Measurements from ENCODE around the gene BHMT2.

BHMT2 gene

DNA sequence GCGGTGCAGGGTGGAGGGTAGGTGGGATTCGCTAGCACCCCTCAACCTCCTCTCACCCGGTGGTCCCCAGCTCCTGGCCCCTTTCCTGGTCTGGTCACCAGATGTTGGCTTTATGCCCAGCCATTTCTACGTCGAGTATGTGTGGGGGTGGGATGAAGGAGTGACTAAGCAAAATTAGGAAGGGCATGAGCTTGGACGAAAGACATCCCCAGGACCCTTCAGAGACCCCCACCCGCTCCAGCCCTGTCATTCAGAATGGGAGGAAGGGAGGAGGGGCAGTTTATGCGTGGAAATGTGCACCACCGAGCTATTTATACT, 742 bp downstream of the BHMT2 start:
- no peak for DNase-seq

- DNase-seq: no peak
Observed at GRCh38 chr5:79074641-79075040, 5.1 kb downstream of the BHMT2 start.

- DNase-seq: no peak
Observed at GRCh38 chr5:79075646-79076426, 6.3 kb downstream of the BHMT2 start.

DNA sequence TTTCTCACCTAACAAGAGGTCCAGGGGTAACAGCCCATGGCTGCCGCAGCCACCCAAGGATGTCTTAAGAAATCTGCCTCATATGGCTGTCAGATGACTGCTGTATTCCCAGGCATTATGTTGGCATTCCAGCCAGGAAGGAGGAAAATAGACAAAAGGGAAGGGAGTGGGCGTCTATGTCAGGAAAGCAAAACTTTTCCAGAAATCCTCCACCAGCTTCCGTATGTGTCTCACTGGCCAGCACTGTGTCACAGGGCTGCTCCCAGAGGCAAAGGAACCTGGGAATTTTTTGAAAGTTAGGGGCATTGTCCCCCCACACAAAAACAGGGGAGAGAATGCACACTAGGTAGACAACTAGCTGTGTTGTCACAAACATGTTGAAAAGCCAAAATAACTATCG, 7.3 kb downstream of the BHMT2 start:
- DNase-seq: no peak

DNA sequence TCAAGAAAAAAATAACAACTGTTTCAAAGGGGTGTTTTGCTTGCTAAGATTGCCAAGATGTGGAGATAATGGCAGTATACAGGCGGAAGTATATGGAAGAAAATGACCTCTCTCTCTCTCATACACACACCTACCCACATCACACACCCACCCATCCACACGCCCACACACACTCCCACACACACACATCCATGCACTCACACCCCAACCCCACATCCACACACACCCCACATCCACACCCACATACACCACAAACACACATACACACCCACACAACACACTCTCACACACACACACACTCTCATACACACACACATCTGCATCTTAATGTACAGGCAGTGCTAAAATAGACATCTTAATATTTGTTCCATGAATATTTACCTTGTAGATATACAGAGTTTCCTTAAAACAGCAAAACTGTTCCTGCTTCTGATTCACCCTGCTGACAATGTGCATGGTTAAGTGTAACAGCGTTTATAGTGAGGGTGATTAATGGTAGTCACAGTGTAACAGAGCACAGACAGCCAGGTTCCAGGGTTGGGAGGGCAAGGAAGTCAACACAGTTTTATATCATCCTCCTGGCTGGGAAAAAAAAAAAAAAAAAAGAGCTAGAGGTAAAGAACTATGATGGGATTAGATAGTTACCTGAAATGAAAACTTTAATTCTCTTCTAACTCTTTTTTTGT, 8.3 kb downstream of the BHMT2 start:
- DNase-seq: no peak

- DNase-seq: no peak
Observed at GRCh38 chr5:79080804-79081203, 11.2 kb downstream of the BHMT2 start.

GRCh38 chr5:79081779-79082178, 12.2 kb downstream of the BHMT2 start:
- DNase-seq: no peak

- no peak for DNase-seq
Observed at GRCh38 chr5:79086116-79086515, 16.5 kb downstream of the BHMT2 start.

DNA sequence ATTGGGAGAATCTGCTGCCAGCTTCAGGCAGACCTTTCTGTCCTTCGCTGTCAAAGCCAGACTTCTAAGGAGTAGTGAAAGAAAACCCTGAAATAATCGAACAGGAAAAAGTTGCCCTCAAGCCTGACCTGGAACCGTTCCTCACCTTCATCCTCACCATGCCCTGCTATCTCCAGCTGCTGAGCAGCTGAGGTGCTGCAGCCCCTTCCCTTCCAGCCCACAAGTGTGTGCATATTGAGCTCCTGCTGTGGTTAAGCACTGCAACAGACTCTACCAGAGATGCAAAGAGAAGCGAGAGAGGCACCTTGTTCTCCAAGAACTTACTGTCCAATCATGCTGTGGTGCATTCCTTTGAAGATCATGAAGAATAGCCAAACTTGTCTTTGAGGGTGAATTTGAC, 18.9 kb downstream of the BHMT2 start:
- DNase-seq: no peak

GRCh38 chr5:79091064-79091463, 21.5 kb downstream of the BHMT2 start:
- no peak for DNase-seq

DNA sequence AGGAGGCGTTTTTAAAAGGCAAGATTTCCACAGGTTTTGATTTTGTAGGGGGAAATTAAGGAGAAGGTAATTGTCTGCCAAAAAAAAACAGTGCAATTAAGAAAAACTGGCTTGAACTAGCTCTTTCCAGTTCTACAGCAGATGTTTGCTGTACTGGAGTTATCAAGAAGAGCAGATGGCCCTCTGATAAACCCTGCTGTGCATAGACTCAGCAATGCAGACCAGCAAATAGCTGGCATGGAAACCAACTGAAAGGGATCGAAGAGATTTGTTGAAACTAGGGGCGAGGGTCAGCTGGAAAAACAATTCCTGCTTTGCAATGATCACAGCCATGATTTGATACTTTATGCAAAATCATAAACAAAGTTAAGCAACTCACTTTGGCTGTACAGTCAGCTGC, 24.2 kb downstream of the BHMT2 start:
- no peak for DNase-seq

DNA sequence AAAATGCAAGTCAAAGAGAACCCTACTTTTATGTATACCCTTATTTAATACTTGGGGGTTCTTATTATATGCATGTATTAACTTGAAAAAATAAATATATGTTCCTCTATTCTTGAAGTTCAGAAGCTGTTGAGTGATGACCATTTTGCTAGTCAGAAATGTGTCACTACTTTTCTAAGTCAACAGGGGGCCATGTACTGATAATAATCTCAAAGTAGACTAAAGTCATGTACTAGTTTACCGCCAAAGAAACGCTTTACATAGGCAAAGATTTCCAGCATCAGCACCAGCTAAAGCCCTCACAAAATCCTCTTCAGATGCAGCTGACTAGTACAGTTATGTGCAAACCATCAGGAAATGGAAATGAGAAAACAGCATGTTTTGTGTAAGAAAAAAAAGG, 36.3 kb downstream of the BHMT2 start:
- DNase-seq: no peak

DNA sequence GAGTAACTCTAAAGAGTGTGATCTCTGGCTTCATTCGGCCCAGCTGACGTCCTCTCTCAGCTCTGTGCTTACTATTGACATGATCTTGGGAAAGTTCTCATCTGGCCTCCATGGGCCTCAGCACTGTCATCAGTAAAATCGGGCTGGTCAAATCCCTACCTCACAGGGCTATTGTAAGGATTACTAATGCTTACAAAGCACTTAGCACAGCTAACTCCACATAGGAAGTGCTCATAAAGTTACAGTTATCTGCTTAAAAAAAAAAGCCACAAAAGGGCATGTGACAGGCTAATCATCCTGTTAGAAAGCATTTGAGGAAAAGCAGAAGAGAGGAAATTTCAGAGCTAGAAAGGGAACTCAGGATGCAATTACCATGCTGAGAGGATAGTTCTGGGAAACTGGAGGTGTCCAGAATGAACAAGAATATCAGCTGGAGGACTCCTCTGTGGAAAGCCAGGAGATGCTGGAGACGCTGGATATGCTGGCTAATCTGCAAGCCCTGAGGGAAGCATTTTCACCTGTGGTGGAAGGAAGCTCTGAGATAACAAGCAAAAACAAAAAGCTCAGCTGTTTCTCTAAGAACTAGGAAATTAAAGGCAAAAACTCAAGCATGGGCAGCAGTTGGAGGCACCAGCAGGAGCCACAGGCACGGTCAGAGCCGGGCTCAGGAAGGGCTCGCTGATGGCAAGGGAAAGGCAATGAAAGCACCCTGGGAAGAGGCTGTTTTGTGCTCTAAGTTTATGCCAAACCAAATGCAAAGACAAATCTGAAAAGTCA, 37.6 kb downstream of the BHMT2 start:
- no peak for DNase-seq

GRCh38 chr5:79108086-79108485, 38.5 kb downstream of the BHMT2 start:
- no peak for DNase-seq

DNA sequence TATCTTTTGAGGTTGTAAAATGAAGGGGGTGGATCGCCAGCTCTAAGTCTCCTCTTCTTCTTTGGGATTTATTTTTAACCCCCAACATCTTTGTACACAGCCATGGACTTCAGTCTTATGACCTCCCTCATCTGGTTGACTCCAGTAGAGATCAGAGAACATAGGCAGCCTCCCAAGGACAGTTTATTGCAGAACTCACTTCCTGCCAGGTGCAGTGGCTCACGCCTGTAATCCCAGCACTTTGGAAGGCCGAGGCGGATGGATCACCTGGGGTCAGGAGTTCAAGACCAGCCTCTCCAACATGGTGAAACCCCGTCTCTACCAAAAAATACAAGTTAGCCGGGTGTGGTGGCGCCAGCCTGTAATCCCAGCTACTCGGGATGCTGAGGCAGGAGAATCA, 39.2 kb downstream of the BHMT2 start:
- no peak for DNase-seq

DNA sequence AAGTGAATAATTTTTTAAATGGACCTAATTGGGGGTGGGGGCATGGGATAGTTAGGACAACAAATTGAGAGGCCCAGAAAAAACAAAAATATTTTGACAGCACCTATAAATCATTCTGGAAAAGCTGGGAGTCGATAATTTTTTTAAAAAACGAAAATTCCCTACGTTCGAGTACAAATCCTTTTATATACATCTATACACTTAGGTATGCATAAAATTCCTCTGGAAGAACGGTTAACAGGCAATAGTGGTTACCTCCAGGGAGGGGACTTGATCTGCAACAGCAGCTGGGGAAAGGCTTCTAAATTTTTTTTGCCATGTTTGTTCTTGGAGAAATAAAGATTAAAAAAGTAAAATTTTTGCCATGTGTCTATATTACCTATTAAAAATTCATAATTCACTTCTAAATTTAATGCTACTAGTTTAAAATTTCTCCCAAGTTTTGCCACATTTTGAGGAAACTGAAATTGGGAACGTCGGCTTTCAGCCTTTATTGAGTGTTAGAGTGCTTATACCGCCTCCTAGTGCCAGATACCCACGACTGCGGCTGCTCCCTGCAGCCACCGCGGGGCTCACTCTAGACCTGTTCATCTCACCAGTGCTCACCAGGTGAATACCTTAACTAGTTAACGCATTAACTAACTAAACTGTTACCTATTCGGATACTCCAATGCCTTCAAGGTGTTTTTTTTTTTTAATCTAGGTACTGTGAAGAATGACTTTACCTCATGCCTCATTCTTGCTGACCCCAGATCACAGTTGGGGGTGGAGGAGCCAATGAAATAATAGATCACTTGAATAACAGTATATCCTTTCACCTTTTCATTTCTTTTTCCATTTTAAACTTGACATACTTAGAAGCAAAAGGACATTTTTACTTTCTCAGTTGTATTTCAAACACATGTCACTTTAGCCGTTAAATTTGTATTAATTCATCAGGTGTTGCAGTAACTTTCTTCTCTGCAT, 40.2 kb downstream of the BHMT2 start:
- DNase-seq: no peak

- no peak for DNase-seq
Observed at GRCh38 chr5:79111387-79111959, 41.9 kb downstream of the BHMT2 start, which contains the start of gene BHMT. Gene BHMT (plus strand): TSS chr5:79111809. CDS start chr5:79111886, 77 bp downstream.

DNA sequence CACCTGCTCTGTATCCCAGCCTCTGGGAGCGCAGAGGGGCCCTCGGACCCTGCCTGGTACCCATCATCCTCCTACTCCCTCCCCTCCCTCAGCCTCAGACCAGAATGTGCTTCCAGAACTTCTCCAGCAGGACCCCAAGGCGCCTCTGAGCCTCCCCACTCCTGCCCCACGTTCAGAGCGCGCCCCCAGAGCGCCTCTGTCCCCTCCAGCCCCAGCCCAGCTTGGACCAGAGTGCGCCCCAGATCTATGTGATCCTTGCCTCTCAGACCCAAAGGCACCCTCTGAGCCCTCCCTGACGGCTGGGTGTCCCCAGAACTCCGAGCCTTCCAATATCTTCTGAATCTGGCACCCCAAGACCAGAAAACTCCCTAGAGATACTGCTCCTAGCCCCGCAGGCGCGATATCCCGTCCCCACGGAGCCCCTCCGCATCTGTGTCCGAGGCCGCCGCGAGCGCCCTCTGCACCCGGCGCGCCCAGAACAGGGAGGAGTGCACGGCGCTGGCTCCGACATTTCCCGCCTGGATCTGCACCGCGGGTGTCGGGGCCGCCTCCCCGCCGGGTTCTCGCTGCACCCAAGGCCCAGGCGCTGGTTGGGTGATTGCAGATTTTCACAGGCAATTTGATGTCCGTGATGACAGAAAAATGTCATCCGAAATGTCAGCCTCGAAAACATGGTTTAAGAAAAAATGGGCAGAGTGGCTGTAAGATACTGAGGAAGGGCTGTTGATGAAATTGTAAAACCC, 42.6 kb downstream of the BHMT2 start:
- DNase-seq: no peak

DNA sequence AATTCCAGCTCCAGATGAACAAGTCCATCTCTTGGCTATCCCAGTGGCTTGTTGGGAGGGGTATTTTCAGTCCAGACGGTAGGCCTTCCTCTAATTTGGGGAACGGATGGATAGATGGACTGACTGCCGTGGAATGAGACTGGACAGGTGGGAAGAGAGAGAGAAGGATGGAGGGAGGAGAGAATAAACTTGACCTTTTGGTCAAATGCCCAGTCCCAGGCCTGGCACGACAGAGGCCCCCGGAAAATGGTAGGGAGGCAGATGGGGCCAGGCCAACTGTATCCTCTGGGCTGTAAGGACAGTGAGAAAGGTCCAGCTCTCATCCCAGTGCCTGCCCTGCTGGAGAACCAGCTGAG, 43.1 kb downstream of the BHMT2 start:
- DNase-seq: no peak

- DNase-seq: no peak
Observed at GRCh38 chr5:79119486-79119885, 49.9 kb downstream of the BHMT2 start.

DNA sequence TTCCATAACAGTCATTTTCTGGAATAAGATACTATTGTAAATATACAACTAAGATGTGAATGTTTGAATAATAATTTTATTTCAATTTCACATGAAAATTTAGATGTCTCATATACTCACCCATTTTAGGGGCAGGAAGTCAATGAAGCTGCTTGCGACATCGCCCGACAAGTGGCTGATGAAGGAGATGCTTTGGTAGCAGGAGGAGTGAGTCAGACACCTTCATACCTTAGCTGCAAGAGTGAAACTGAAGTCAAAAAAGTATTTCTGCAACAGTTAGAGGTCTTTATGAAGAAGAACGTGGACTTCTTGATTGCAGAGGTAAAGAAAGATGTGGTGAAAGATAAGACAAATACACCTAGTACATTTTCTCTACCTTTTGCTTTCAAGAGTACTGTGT, 50.7 kb downstream of the BHMT2 start:
- no peak for DNase-seq

DNA sequence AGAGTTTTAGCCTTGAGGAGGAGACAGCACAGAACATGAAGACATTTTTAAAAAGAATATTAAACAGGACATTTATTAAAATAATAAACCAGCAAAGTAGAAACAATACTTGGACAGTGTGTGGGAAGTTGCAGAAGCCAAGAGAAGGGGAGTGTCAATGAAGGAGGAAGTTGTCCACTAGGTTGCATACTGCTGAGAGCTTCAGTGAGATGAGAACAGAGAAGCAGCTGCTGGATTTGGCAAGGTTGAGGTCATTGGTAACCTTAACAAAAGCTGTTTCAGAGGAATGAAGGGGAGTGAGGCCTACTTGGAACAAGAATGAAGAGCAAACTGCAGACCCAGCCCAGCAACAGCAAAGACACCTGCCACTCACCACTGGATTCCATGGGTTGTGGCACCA, 53.4 kb downstream of the BHMT2 start:
- DNase-seq: no peak

Data from NCI-H187 (cell line).